SKM-1 treated with dmso at 0.1 percent for 144 hours (cell line): ENCODE measurements around the gene ZDHHC20.

Source experiments
- DNase-seq: peaks from one replicate; lab custom pipeline; 2025; ENCODE audit not compliant: unreplicated experiment; lab: John Stamatoyannopoulos, UW

Gene ZDHHC20

GRCh38 chr13:21364357-21364756, 94.7 kb downstream of the ZDHHC20 start:
- DNase-seq = no peak

DNA sequence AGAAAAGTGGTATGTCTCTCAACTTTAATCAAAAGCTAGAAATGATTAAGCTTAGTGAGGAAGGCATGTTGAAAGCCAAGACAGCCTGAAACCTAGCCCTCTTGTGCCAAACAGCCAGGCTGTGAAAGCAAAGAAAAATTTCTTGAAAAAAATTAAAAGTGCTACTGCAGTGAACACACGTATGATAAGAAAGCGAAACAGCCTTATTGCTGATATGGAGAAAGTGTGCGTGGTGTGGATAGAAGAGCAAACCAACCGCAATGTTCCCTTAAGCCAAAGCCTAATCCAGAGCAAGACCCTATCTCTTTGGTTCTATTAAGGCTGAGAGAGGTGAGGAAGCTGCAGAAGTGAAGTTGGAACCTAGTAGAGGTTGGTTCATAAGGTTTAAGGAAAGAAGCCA, 96.4 kb downstream of the ZDHHC20 start:
- no peak for DNase-seq

GRCh38 chr13:21361706-21362105, 97.4 kb downstream of the ZDHHC20 start:
- no peak for DNase-seq

DNA sequence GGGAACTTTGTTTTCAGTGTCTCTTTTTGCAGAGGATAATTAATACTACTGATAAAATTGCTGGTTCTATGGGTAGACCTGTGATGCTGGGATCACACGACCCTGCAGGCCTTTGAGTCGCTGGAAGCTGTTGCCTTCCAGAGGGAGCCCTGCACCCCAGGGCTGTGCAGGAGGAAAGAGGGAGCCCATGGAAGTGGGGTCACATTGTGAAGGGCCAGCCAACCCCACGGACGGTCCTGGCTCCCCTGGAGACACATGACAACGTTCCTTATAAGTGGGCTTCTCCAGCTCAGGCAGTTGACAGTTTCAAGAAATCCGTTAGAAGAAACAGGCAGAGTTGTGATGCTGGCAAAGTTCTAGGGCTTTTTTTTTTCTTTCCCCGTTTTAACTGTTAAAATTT, 98.0 kb downstream of the ZDHHC20 start:
- no peak for DNase-seq

GRCh38 chr13:21360463-21360862, 98.6 kb downstream of the ZDHHC20 start:
- DNase-seq = no peak

- no peak for DNase-seq
Measured at GRCh38 chr13:21359855-21360254, 99.2 kb downstream of the ZDHHC20 start.

- no peak for DNase-seq
Measured at GRCh38 chr13:21355304-21355703, 103.8 kb downstream of the ZDHHC20 start.

DNA sequence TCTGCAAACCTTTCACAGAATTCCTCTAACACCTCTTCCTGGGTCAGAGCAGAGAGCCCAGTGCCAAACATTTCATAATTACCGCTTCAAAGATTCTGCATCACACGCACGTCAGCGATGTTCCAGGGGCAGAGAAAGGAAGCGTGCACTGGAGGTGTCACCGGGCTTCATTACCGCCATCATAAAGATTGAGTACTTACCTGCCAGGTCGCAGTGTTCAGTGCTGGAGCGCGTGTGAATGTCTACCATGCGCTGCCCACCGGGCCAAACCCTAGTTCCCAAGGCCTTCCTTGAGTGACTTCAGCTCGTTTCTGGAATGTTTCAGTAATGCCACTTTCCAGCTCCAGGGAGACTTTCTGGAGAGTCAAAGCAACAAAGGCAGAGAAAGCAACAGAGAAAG, 104.4 kb downstream of the ZDHHC20 start:
- no peak for DNase-seq

- DNase-seq = no peak
Measured at GRCh38 chr13:21348488-21349120, 110.5 kb downstream of the ZDHHC20 start.

DNA sequence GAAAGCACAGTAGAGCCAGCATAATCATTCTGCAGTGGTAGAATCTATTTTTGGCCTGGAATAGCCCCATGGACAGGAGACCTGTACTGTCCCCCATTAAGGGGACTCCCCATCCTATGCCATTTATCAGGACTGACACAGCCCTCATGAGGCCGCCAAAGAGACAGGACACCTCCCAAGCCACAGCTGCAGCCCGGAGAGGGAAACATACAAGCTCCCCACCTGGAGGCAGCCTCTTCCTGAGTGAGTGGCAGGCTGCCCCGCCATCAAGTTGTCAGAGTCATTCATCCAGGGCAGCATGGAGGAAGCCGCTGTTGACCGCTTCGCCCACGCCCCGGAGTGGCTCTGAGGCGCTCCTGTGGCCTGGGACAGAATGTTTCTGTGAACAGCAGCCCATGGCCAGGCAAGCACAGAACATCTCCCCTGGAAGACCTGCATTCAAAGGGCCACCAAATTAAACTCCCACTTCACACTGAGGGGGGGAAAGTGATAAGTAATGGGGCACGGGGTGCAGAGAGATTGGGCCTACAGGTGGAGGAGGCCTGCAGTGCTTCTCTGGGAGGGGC, 111.3 kb downstream of the ZDHHC20 start:
- no peak for DNase-seq

DNA sequence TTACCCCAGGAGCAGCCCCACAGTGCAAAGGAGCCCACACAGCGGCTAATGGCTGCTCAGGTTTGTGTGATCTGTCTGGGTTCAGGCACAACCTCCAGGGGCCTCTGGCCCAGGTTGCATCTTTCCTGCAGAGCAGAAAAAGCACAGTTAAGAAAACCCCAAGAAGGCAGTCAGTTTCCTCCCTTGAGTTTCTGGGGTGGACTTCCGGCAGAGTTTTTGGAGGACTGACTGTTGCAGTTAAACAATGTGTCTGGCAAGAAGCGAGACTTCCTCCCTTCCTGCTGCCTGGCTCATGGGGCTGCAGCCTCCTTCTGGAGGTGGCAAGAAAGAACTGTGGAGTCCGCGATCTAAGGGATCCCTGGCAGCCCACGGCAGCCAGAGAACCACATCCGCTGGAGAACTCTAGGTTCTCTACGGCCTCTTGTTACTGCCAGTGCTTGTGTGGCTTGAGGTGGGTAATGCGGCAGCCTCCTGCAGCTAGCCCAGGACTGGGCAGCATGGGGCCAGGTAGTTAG, 114.4 kb downstream of the ZDHHC20 start:
- DNase-seq = no peak

- no peak for DNase-seq
Measured at GRCh38 chr13:21343659-21344058, 115.4 kb downstream of the ZDHHC20 start.

- DNase-seq = no peak
Measured at GRCh38 chr13:21342699-21343442, 116.2 kb downstream of the ZDHHC20 start.

- no peak for DNase-seq
Measured at GRCh38 chr13:21341637-21342422, 117.3 kb downstream of the ZDHHC20 start.

DNA sequence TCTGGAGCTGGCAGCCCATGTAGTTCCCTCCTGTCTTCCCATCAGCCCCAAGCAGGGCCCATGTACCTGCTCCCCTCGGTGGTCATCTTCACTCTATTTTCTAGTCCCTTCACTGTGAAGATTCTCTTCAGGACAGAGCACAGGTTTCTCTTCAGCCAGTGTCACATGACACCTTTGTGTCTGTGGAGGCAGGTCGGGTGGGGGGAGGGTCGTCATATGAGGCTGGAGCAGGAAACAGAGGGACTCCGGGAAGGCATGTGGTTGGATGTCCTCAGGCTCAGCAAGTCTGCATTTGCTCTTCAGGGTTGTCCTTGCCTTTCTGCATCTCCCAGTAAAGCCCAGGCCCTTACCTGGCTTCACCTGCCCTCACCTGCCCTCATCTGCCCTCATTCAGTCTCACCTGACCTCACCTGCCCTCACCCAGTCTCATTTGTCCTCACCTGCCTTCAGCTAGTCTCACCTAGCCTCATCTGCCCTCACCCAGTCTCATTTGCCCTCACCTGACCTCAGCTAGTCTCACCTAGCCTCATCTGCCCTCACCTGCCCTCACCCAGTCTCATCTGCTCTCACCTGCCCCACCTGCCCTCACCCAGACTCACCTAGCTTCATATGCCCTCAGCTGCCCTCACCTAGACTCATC, 120.3 kb downstream of the ZDHHC20 start:
- no peak for DNase-seq

- DNase-seq = no peak
Measured at GRCh38 chr13:21338156-21338555, 120.9 kb downstream of the ZDHHC20 start.

- DNase-seq = no peak
Measured at GRCh38 chr13:21336609-21337349, 122.3 kb downstream of the ZDHHC20 start.

GRCh38 chr13:21333186-21333585, 125.9 kb downstream of the ZDHHC20 start:
- no peak for DNase-seq

DNA sequence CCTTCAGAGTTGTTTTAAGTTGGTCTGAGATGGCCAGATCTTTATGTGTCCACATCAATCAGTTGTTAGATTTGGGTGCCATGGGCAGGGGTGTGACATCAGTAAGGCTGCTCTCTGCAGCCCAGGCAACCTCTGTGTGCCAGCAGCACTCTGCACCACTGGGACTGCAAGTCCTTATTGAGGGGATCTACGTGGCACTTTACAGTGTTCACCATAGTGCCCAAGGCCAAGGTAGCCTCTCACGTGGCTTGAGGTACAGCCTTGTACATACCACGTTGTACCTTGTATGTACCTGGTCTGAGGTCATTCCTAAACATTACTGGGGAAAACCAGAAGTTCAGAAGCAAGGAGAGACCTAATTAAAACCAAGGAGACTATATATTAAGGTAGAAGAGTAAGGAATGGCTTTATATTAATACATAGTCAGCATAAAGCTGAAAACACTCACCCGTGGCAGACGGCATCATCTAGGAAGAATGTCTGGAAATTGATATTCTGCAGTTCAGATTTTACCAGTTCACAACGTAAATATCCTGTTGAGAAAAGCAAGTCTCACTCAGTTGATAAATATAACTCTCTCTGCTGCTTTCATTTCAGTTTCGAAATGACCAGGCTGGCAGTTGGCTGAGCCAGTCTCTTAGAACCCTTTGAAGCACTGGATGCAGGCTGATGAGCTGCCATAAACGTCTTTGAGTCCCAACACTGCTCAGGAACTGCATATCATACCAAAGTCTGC, 128.8 kb downstream of the ZDHHC20 start:
- no peak for DNase-seq
